ENCODE measurements around the gene SGSM1. TPM values are rescaled to one million over a fixed set of nuclear protein-coding genes. Genes with fewer than 3 reads are reported as not detected.

The SGSM1 gene
- total RNA-seq, 1 donor from 2014 or later, result under 0.01 TPM

GRCh38 chr22:24973872-24974271 lies 167.9 kb downstream of the SGSM1 start:
- H3K9me3 ChIP-seq (ENCODE audit: control insufficient read depth in 3 of 3, low read length in 3 of 3), result no peaks in the 10 kb centered on the region
- no peak overlapping the region for H3K4me3 ChIP-seq (ENCODE audit: low read length in 3 of 3)
- no peak overlapping the region for H3K9ac ChIP-seq (ENCODE audit: low read depth in 1 of 3, low read length in 3 of 3)
- no peak overlapping the region for H3K27ac ChIP-seq (ENCODE audit: low read depth, low read length)
- H3K27me3 ChIP-seq (ENCODE audit: control insufficient read depth in 3 of 3, insufficient read depth in 3 of 3, low read length in 3 of 3), result no peaks in the 10 kb centered on the region
- H3K36me3 ChIP-seq (ENCODE audit: control insufficient read depth in 3 of 3, insufficient read depth in 3 of 3, low read length in 3 of 3), result no peaks in the 10 kb centered on the region
- H3K4me1 ChIP-seq (ENCODE audit: control insufficient read depth in 3 of 3, insufficient read depth in 3 of 3, low read length in 3 of 3), result peaks cover 32 to 49% (median 34%) of the 10 kb centered on the region in 3 donors

- H3K9me3 ChIP-seq (ENCODE audit: control insufficient read depth in 3 of 3, low read length in 3 of 3), result no peaks in the 10 kb centered on the region
- no peak overlapping the region for H3K27ac ChIP-seq (ENCODE audit: low read depth, low read length)
- peaks cover 26 to 36% (median 26%) of the 10 kb centered on the region in 3 donors for H3K4me1 ChIP-seq (ENCODE audit: control insufficient read depth in 3 of 3, insufficient read depth in 3 of 3, low read length in 3 of 3)
- H3K36me3 ChIP-seq (ENCODE audit: control insufficient read depth in 3 of 3, insufficient read depth in 3 of 3, low read length in 3 of 3), result no peaks in the 10 kb centered on the region
- H3K4me3 ChIP-seq (ENCODE audit: low read length in 3 of 3), result no peak overlapping the region
- no peaks in the 10 kb centered on the region for H3K27me3 ChIP-seq (ENCODE audit: control insufficient read depth in 3 of 3, insufficient read depth in 3 of 3, low read length in 3 of 3)
- H3K9ac ChIP-seq (ENCODE audit: low read depth in 1 of 3, low read length in 3 of 3), result no peak overlapping the region
Observed at GRCh38 chr22:24975125-24975640, 169.2 kb downstream of the SGSM1 start.

- H3K4me3 ChIP-seq (ENCODE audit: low read length in 3 of 3), result no peak overlapping the region
- no peaks in the 10 kb centered on the region for H3K9me3 ChIP-seq (ENCODE audit: control insufficient read depth in 3 of 3, low read length in 3 of 3)
- peak overlapping the region in 1 of 3 donors; percentile 57 for H3K9ac ChIP-seq (ENCODE audit: low read depth in 1 of 3, low read length in 3 of 3)
- no peaks in the 10 kb centered on the region for H3K27me3 ChIP-seq (ENCODE audit: control insufficient read depth in 3 of 3, insufficient read depth in 3 of 3, low read length in 3 of 3)
- H3K27ac ChIP-seq (ENCODE audit: low read depth, low read length), result peak overlapping the region; percentile 67
- H3K36me3 ChIP-seq (ENCODE audit: control insufficient read depth in 3 of 3, insufficient read depth in 3 of 3, low read length in 3 of 3), result no peaks in the 10 kb centered on the region
- peaks cover 23 to 32% (median 24%) of the 10 kb centered on the region in 3 donors for H3K4me1 ChIP-seq (ENCODE audit: control insufficient read depth in 3 of 3, insufficient read depth in 3 of 3, low read length in 3 of 3)
Observed at GRCh38 chr22:24975813-24976341, 169.9 kb downstream of the SGSM1 start.

GRCh38 chr22:24976442-24977218 lies 170.6 kb downstream of the SGSM1 start:
- no peaks in the 10 kb centered on the region for H3K27me3 ChIP-seq (ENCODE audit: control insufficient read depth in 3 of 3, insufficient read depth in 3 of 3, low read length in 3 of 3)
- H3K27ac ChIP-seq (ENCODE audit: low read depth, low read length), result peak overlapping the region; percentile 67
- H3K9ac ChIP-seq (ENCODE audit: low read depth in 1 of 3, low read length in 3 of 3), result peak overlapping the region in 2 of 3 donors; percentile 17 to 57
- H3K4me1 ChIP-seq (ENCODE audit: control insufficient read depth in 3 of 3, insufficient read depth in 3 of 3, low read length in 3 of 3), result peaks cover 23 to 36% (median 26%) of the 10 kb centered on the region in 3 donors
- no peaks in the 10 kb centered on the region for H3K9me3 ChIP-seq (ENCODE audit: control insufficient read depth in 3 of 3, low read length in 3 of 3)
- no peak overlapping the region for H3K4me3 ChIP-seq (ENCODE audit: low read length in 3 of 3)
- H3K36me3 ChIP-seq (ENCODE audit: control insufficient read depth in 3 of 3, insufficient read depth in 3 of 3, low read length in 3 of 3), result no peaks in the 10 kb centered on the region

Small RNA genes lying within 50 kb of the gene (small RNA-seq; reads per million reads assigned to genes)
- not detected for gene RF00275

Other genes with a start within 250 kb of the SGSM1 start
- 1.6 TPM for gene LRRC75B, start 213.1 kb upstream of the SGSM1 start, total RNA-seq
- gene GGT1, start 203.0 kb upstream of the SGSM1 start, total RNA-seq, result 0.52 TPM
- not detected for gene PIWIL3, start 31.5 kb upstream of the SGSM1 start, total RNA-seq
- gene LHFPL7, start 140.5 kb downstream of the SGSM1 start, total RNA-seq, result not detected
- 11.5 TPM for gene KIAA1671, start 146.5 kb downstream of the SGSM1 start, total RNA-seq

Measured in skeletal muscle tissue (tissue), 5 donors.